A549 (cell line): Measurements from ENCODE around the gene SOX2. TPM values are rescaled to one million over a fixed set of nuclear protein-coding genes. Genes with fewer than 3 reads are reported as not detected.

ENCODE experiments used
- ATAC-seq, 2 experiments: fragments of 200-7000 bp in 1 of 2; fragments of >200 bp in 1 of 2; cut with Nextera tagmentation in 1 of 2; cut with Tn5 transposase in 1 of 2; 3 replicates each; pipeline versions ENCODE4 v1.8.0 to v1.9.1; 2018 to 2020; ENCODE audit warnings: mild to moderate bottlenecking in 1 of 2, moderate library complexity in 1 of 2
- CTCF ChIA-PET: fragments of 300-600 bp; sonication (Branson Sonifier 250); formaldehyde crosslinking; extraction: SDS; loops from one replicate; lab custom pipeline; 2021; ENCODE audit warnings: antibody characterized with exemption, inconsistent platforms; lab: Yijun Ruan, JAX
- POLR2A ChIA-PET: fragments of 350-600 bp; formaldehyde crosslinking; extraction: SDS; loops from one replicate; lab custom pipeline; 2021; ENCODE audit warnings: antibody characterized with exemption, inconsistent platforms; lab: Yijun Ruan, JAX
- DNase-seq, 2 experiments: peaks; one replicate each; pipeline versions ENCODE4 v3.0.0 to v3.0.0-alpha.2; 2011 to 2016; ENCODE audit warnings: low read depth in 1 of 2, low spot score in 1 of 2
- FAIRE-seq: peaks from 2 replicates; lab custom pipeline; 2011; peaks lifted over from hg19 to GRCh38; lab: Jason Lieb, UNC
- H3K27ac ChIP-seq, 2 experiments: fragments of >200 bp; sonication (Bioruptor Twin); formaldehyde crosslinking; 3 replicates each; pipeline ENCODE4 v1.5.1; 2016 to 2017
- H3K4me1 ChIP-seq: fragments of >200 bp; sonication (Bioruptor Twin); formaldehyde crosslinking; 3 replicates; pipeline ENCODE4 v1.6.1; 2016
- H3K4me2 ChIP-seq: fragments of >200 bp; sonication (Bioruptor Twin); formaldehyde crosslinking; 3 replicates; pipeline ENCODE4 v1.6.1; 2016
- H3K4me3 ChIP-seq: fragments of >200 bp; sonication (Bioruptor Twin); formaldehyde crosslinking; 3 replicates; pipeline ENCODE4 v1.5.1; 2016
- H3K9me3 ChIP-seq: fragments of >200 bp; sonication (Bioruptor Twin); formaldehyde crosslinking; 3 replicates; pipeline ENCODE4 v1.6.1; 2016
- BCL3 ChIP-seq: fragments of >200 bp; sonication (Bioruptor Twin); formaldehyde crosslinking; IDR thresholded peaks from 3 replicates; pipeline ENCODE4 v1.6.1; 2016
- CHD4 ChIP-seq: fragments of 200-600 bp; sonication (generic); IDR thresholded peaks from 2 replicates; pipeline ENCODE4 v1.6.1; 2016; ENCODE audit warnings: antibody characterized with exemption, mild to moderate bottlenecking, borderline replicate concordance
- EHF ChIP-seq: fragments of 250-450 bp; sonication (Bioruptor Pico); IDR thresholded peaks from 2 replicates; pipeline ENCODE4 v1.5.0; 2020; ENCODE audit warnings: mild to moderate bottlenecking
- EHMT2 ChIP-seq: fragments of 200-600 bp; sonication (generic); IDR thresholded peaks from 2 replicates; pipeline ENCODE4 v1.6.1; 2016; ENCODE audit warnings: antibody characterized with exemption, low read depth, mild to moderate bottlenecking, moderate library complexity
- ELK1 ChIP-seq: fragments of 150-350 bp; IDR thresholded peaks from 2 replicates; pipeline ENCODE4 v1.6.1; 2014; ENCODE audit warnings: low read depth, mild to moderate bottlenecking, low read length
- FOSB ChIP-seq: fragments of 250-450 bp; sonication (Bioruptor Pico); IDR thresholded peaks from 2 replicates; pipeline ENCODE4 v1.5.0; 2020; ENCODE audit warnings: mild to moderate bottlenecking, moderate library complexity
- HOXA7 ChIP-seq: fragments of 250-450 bp; sonication (Bioruptor Pico); IDR thresholded peaks from 2 replicates; pipeline ENCODE4 v1.5.0; 2020; ENCODE audit warnings: mild to moderate bottlenecking, moderate library complexity
- HOXB13 ChIP-seq: fragments of 250-450 bp; sonication (Bioruptor Pico); IDR thresholded peaks from 2 replicates; pipeline ENCODE4 v1.5.0; 2020; ENCODE audit warnings: low read depth, mild to moderate bottlenecking, moderate library complexity
- HOXB5 ChIP-seq: fragments of 250-450 bp; sonication (Bioruptor Pico); IDR thresholded peaks from 2 replicates; pipeline ENCODE4 v1.5.0; 2020; ENCODE audit warnings: mild to moderate bottlenecking, moderate library complexity
- MAZ ChIP-seq: fragments of 150-350 bp; IDR thresholded peaks from 2 replicates; pipeline ENCODE4 v1.6.1; 2014; ENCODE audit warnings: antibody characterized with exemption, low read depth, low read length, borderline replicate concordance
- NPAS2 ChIP-seq: fragments of 250-450 bp; sonication (Bioruptor Pico); IDR thresholded peaks from 2 replicates; pipeline ENCODE4 v1.8.0; 2022; ENCODE audit warnings: mild to moderate bottlenecking, moderate library complexity, borderline replicate concordance
- NR3C1 ChIP-seq: fragments of >200 bp; sonication (Bioruptor Twin); formaldehyde crosslinking; IDR thresholded peaks from 3 replicates; pipeline ENCODE4 v1.6.1; 2017
- RCOR1 ChIP-seq: fragments of 150-350 bp; IDR thresholded peaks from 2 replicates; pipeline ENCODE4 v1.6.1; 2014; ENCODE audit warnings: antibody characterized with exemption, low read length, low read depth
- RFX5 ChIP-seq: fragments of 450-650 bp; IDR thresholded peaks from 2 replicates; pipeline ENCODE4 v1.7.1; 2014; ENCODE audit warnings: antibody characterized with exemption, mild to moderate bottlenecking, moderate library complexity
- RNF2 ChIP-seq: fragments of 200-600 bp; sonication (generic); IDR thresholded peaks from 2 replicates; pipeline ENCODE4 v1.6.1; 2016; ENCODE audit warnings: low read depth, mild to moderate bottlenecking, antibody characterized with exemption, moderate library complexity, borderline replicate concordance
- USF2 ChIP-seq: fragments of 450-650 bp; IDR thresholded peaks from 2 replicates; pipeline ENCODE4 v1.6.1; 2014; ENCODE audit warnings: antibody characterized with exemption
- ZSCAN20 ChIP-seq: fragments of 250-450 bp; sonication (Bioruptor Pico); IDR thresholded peaks from 2 replicates; pipeline ENCODE4 v1.8.0; 2022; ENCODE audit warnings: mild to moderate bottlenecking, moderate library complexity
- WGBS: methylation state at CpG from one replicate; pipeline ENCODE4 v1.1.6; 2017; ENCODE audit errors: missing lambda C conversion rate; 5-methylcytosine and 5-hydroxymethylcytosine counted together
- polyA minus RNA-seq: library from RNA; depleted of rRNA, polyadenylated mRNA; stranded (reverse); fragments of >200 nt; gene quantifications from 2 replicates; pipeline ENCODE4 v1.2.3, GENCODE V29; 2011; rRNA and poly(A)+ RNA removed
- polyA plus RNA-seq, 4 experiments: library from polyadenylated mRNA; depleted of rRNA in 3 of 4; stranded (reverse); fragments of >200 nt; fragmentation: RNase III in 1 of 4; extraction: RNeasy Plus Mini Kit Qiagen cat#74134 plus additional on column Dnase treatment in 1 of 4; gene quantifications; 2 replicates in 3 of 4; 3 replicates in 1 of 4; pipeline ENCODE4 v1.2.3, GENCODE V29; 2011 to 2017

The SOX2 gene
- polyA plus RNA-seq (2011; rRNA removed) = 2.5 and 3.4 TPM in 2 replicates
- 4.3 and 6.4 TPM in 2 replicates for polyA plus RNA-seq (2012; cell fraction: cytosol; rRNA removed)
- 4.6 and 8.4 TPM in 2 replicates for polyA plus RNA-seq (2012; cell fraction: nucleus; rRNA removed)
- polyA plus RNA-seq (2017; fragmentation: RNase III; extraction: RNeasy Plus Mini Kit Qiagen cat#74134 plus additional on column Dnase treatment) = 1.9 to 2.2 TPM (median 2.1 TPM) in 3 replicates
- 0.62 and 0.83 TPM in 2 replicates for polyA minus RNA-seq

- H3K9me3 ChIP-seq = no peaks in the 10 kb centered on the region
- POLR2A ChIA-PET = no interaction called here
- peak; percentile 75 to 82 for ATAC-seq
- FAIRE-seq = no peak
- TF ChIP-seq CHD4 (no peak), USF2 (peak; percentile 29; the same call in 1 of the 2 replicates), ELK1 (no peak), MAZ (no peak)
- H3K4me1 ChIP-seq = peaks cover 9% of the 10 kb centered on the region; the same call in 1 of the 3 replicates
- peak within 1 kb of the TSS; percentile 53 for H3K4me3 ChIP-seq
- 18% methylated on average over 20 of the region's 37 CpGs for WGBS
- DNase-seq = peak; percentile 89 to 91
- peak within 1 kb of the TSS; percentile 55 to 78 for H3K27ac ChIP-seq
- peak within 1 kb of the TSS; percentile 92 for H3K4me2 ChIP-seq
- CTCF ChIA-PET = interaction anchor here (1.0 kb wide), 3 partner anchors 10 to 548 kb away, joined by 3 to 7 read pairs (median 3); no protein-coding TSS in a partner anchor
Observed at GRCh38 chr3:181711325-181712135, at the start of gene SOX2. TSS of gene SOX2 (plus strand) at chr3:181711925. CDS start at chr3:181712361, 436 bp downstream.

- Histone ChIP-seq H3K4me3 (no peak overlapping the region), H3K4me1 (no peaks in the 10 kb centered on the region), H3K27ac (no peak overlapping the region), H3K4me2 (no peak overlapping the region), H3K9me3 (no peaks in the 10 kb centered on the region)
- FAIRE-seq (no peak), DNase-seq (no peak), ATAC-seq (no peak)
- no peak for TF ChIP-seq RFX5
- TF ChIP-seq EHF (CRISPR knock-in tag) = no peak
- no peak for TF ChIP-seq BCL3
- TF ChIP-seq FOSB = no peak
- no peak for TF ChIP-seq NPAS2 (CRISPR knock-in tag)
- TF ChIP-seq EHMT2 = no peak
- TF ChIP-seq ZSCAN20 = no peak
- TF ChIP-seq USF2 = no peak
- no peak for TF ChIP-seq NR3C1
- no peak for TF ChIP-seq RNF2
- no peak for TF ChIP-seq HOXB5
- TF ChIP-seq HOXA7 (CRISPR knock-in tag) = no peak
- ChIA-PET CTCF (interaction anchor here (1.4 kb wide), 1 partner anchor 17 kb away, joined by 4 read pairs; no protein-coding TSS in a partner anchor), POLR2A (no interaction called here)
- 9% methylated on average over 1 of the region's 1 CpG for WGBS
Observed at GRCh38 chr3:181683563-181683962, 28.2 kb upstream of the SOX2 start.

GRCh38 chr3:181687190-181687589 is 24.5 kb upstream of the SOX2 start:
- no peak overlapping the region for H3K4me2 ChIP-seq
- no peak overlapping the region for H3K27ac ChIP-seq
- ChIA-PET POLR2A (no interaction called here), CTCF (interaction anchor here (1.0 kb wide), 1 partner anchor 15 kb away, joined by 3 read pairs; no protein-coding TSS in a partner anchor)
- no peaks in the 10 kb centered on the region for H3K4me1 ChIP-seq
- H3K4me3 ChIP-seq = no peak overlapping the region
- no peak for FAIRE-seq
- H3K9me3 ChIP-seq = no peaks in the 10 kb centered on the region
- TF ChIP-seq RCOR1 = no peak
- no peak for TF ChIP-seq HOXB13
- no peak for DNase-seq
- no peak for ATAC-seq
- 21% methylated on average over 1 of the region's 1 CpG for WGBS
